Kidney (tissue), 14 donors: ENCODE measurements around the gene MCIDAS. TPM values are rescaled to one million over a fixed set of nuclear protein-coding genes. Genes with fewer than 3 reads are reported as not detected.

ENCODE experiments used
- DNase-seq, 5 donors: peaks; one replicate each; pipeline ENCODE4 v3.0.0-alpha.2; 2013 to 2020
- FAIRE-seq: peaks from 2 replicates; lab custom pipeline; 2012; peaks lifted over from hg19 to GRCh38; lab: Jason Lieb, UNC
- H3K27ac ChIP-seq, 2 donors: one replicate each; pipeline ENCODE4 v1.7.0; 2013; ENCODE audit warnings: low read depth in 2 of 2, low read length in 2 of 2, inconsistent platforms in 1 of 2
- H3K27me3 ChIP-seq: one replicate; pipeline ENCODE4 v1.7.1; 2013; ENCODE audit warnings: low read length, inconsistent platforms; ENCODE audit not compliant: control insufficient read depth, insufficient read depth
- H3K36me3 ChIP-seq, 3 donors: one replicate each; pipeline versions ENCODE4 v1.7.0 to v1.7.1; 2013; ENCODE audit warnings: low read length in 3 of 3, control low read depth in 1 of 3, inconsistent platforms in 1 of 3; ENCODE audit not compliant: insufficient read depth in 3 of 3, control insufficient read depth in 2 of 3
- H3K4me1 ChIP-seq, 3 donors: one replicate each; pipeline versions ENCODE4 v1.7.0 to v1.7.1; 2013; ENCODE audit warnings: low read length in 3 of 3, inconsistent platforms in 1 of 3, low read depth in 1 of 3; ENCODE audit not compliant: control insufficient read depth in 2 of 3, insufficient read depth in 2 of 3
- H3K4me3 ChIP-seq, 3 donors: one replicate each; pipeline versions ENCODE4 v1.7.0 to v1.8.1; 2013; ENCODE audit warnings: low read length in 3 of 3, control low read depth in 1 of 3, inconsistent platforms in 1 of 3
- H3K9ac ChIP-seq, 3 donors: one replicate each; pipeline versions ENCODE4 v1.7.0 to v1.7.1; 2013; ENCODE audit warnings: low read length in 3 of 3, control low read depth in 1 of 3, inconsistent platforms in 1 of 3
- H3K9me3 ChIP-seq, 3 donors: one replicate each; pipeline versions ENCODE4 v1.7.0 to v1.7.1; 2013; ENCODE audit warnings: low read length in 3 of 3, control low read depth in 1 of 3, inconsistent platforms in 1 of 3; ENCODE audit not compliant: control insufficient read depth in 2 of 3, insufficient read depth in 1 of 3
- CTCF ChIP-seq: IDR thresholded peaks from 3 replicates; pipeline ENCODE4 v1.5.1; 2012; ENCODE audit warnings: mild to moderate bottlenecking, moderate library complexity, borderline replicate concordance; ENCODE audit not compliant: insufficient read depth; ENCODE audit errors: extremely low read depth
- intact Hi-C: fragments of 100-400 bp; cut with DNase I; formaldehyde crosslinking; loops from one replicate; pipeline ENCODE4 v1.11.1; 2022
- polyA plus RNA-seq: library from polyadenylated mRNA; stranded (reverse); fragments of 350-450 nt; fragmentation: Illumina TruSeq; extraction: RNeasy Lipid Tissue Mini Kit (QIAGEN cat#74804); gene quantifications from one replicate; pipeline ENCODE4 v1.2.3, GENCODE V29; 2014; ENCODE audit warnings: low read depth, low replicate concordance; ENCODE audit not compliant: insufficient read depth
- total RNA-seq: library from RNA; stranded (reverse); fragmentation: NEBNext Ultra II Directional; extraction: Animal tissue kit (Norgen Biotek cat#: 25700); gene quantifications from one replicate; pipeline ENCODE4 v1.2.1, GENCODE V29; 2021
- donor health status: control.
- donor health status: control.
- donor health status: control.
- donor health status: control.
- donor health status: control.
- donor health status: DM: yes; HTN: yes; CAD: no.
- donor health status: Normal renal cell carcinoma (clear cell type).

MCIDAS gene
- total and polyA plus RNA-seq, 2 donors from 2014 or later, result 0.13 TPM; not detected in 1

DNA sequence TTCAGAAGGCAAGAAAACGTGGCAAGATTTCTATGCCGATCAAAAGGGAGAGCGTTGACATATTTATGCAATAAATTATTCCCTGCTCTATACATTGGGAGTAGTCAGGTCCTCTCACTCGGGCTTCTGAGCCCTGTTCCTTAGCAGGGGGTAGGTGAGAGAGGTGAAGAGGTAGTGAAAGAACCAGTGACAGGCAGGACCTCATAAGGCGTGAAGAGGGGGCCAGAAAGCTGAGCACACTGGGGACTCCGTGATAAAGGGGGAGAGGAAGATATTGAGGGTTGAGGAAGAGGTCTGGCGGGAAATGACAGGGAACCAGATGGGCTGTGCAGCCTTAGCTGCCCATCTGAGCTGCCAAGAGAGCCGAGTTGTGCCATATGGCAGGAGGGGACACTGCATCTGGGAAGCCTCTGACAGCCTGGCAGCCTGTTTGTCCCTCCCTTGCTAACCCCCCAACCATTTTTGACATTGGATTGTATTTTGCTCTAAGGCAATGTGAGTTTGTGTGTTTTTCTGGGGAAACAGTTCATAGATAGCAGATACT lies 53.4 kb downstream of the MCIDAS start:
- intact Hi-C loops, result no loop called here
- no peak for FAIRE-seq
- TF ChIP-seq CTCF, result no peak
- H3K9me3 ChIP-seq, result no peaks in the 10 kb centered on the region
- no peaks in the 10 kb centered on the region for H3K36me3 ChIP-seq
- DNase-seq, result no peak
- peaks cover 39% of the 10 kb centered on the region for H3K27me3 ChIP-seq
- H3K4me3 ChIP-seq, result peak overlapping the region; percentile 58 to 64 (median 59)
- H3K4me1 ChIP-seq, result peaks cover 0 to 12% (median 3%) of the 10 kb centered on the region in 3 donors
- H3K9ac ChIP-seq, result peak overlapping the region in 1 of 3 donors; percentile 38
- no peak overlapping the region for H3K27ac ChIP-seq

DNA sequence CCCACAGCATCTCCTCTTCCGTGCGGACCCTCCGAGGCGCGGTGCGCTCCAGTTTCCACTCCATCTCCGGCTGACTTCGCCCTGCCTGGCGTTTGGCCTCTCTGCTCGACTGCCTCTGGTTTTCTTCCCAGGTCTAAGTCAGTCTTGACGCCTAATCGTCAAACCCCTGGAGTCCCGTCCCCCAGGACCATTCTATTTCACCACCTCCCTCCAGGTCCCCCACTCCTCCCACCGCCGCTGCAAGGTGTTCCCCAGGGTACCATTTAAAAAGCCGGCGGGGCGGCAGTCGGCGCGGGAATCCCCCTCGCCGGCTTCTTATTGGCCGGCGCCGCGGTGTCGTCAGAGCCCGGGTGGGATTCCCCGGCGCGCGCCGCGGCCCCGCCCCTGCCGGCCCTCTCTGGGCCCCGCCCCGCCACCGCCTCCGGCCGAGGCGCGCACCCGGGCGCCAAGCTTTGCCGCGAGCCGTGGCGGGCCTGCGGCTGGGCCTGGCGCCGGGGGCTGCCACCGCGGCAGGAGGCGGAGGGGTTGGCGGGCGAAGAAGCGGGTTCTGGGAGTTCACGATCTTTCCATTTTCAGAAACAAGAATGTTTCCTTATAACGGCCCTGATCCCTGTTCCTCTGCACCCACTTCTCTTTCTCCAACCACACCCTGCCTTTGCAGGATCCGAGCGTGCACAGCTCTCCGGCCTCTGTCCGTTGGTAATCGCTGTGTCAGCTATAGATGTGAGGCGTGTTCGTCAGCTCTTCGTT lies 54.0 kb downstream of the MCIDAS start, which contains the start of gene CDC20B:
Gene CDC20B (minus strand): TSS at position 241 of the 750 bp plus-strand sequence. CDS start 177 bp downstream, at position 64.
- Histone ChIP-seq H3K27ac (no peak within 1 kb of the TSS), H3K9me3 (no peaks in the 10 kb centered on the region), H3K4me3 (peak within 1 kb of the TSS; percentile 59 to 64 (median 64)), H3K36me3 (no peaks in the 10 kb centered on the region), H3K4me1 (peaks cover 0 to 12% (median 3%) of the 10 kb centered on the region in 3 donors), H3K9ac (peak within 1 kb of the TSS in 1 of 3 donors; percentile 38), H3K27me3 (peaks cover 37% of the 10 kb centered on the region)
- FAIRE-seq (no peak), DNase-seq (peak; percentile 74 to 92 (median 85))
- intact Hi-C loops, result no loop called here
- no peak for TF ChIP-seq CTCF

DNA sequence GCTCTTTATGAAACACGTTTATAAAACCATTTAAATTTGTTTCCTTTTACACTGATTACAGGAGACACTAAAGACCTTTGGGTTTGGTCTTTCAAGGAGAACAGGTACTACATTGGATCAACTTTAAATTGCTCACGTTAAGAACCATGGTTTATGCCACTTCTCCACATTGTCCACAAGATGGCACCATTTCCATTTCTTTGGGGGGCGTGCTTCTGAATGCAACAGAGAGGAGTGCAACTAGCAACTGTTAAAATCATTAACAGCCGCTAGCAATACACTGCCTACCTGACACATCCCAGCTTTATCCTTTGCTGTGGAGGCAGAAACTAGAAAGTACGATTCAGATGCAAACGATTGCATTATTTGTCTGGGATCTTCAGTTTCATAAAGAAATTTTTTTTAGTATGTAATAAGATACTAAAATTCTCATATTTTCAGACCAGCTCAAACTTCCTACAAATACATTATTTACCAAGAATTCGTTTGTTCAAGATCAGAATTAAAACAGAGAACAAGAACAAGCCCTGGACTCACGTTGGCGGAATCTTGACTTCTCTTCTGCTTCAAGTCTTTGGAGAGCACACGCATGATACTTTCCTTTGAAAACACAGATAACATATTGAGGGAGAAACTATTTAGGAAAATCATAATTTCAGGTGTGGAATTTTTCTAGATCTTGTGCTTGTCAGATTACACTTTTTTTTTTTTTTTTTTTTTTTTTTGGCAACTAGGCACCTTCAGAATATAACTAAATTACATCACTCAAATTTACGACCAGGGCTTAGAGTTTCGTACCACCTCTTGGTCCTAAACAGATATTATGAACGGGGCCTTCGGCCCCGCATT lies 54.8 kb downstream of the MCIDAS start:
- no peaks in the 10 kb centered on the region for H3K9me3 ChIP-seq
- TF ChIP-seq CTCF, result peak; percentile 83
- intact Hi-C loops, result no loop called here
- peak overlapping the region in 1 of 3 donors; percentile 27 for H3K9ac ChIP-seq
- FAIRE-seq, result peak; percentile 60
- H3K4me3 ChIP-seq, result peak overlapping the region in 2 of 3 donors; percentile 41 to 64
- no peak overlapping the region for H3K27ac ChIP-seq
- H3K4me1 ChIP-seq, result peaks cover 0 to 12% (median 3%) of the 10 kb centered on the region in 3 donors
- DNase-seq, result peak in 4 of 5 donors; percentile 69 to 96 (median 82)
- H3K36me3 ChIP-seq, result no peaks in the 10 kb centered on the region
- peaks cover 33% of the 10 kb centered on the region for H3K27me3 ChIP-seq
